NCI-H345 (cell line): ENCODE measurements around the gene LRFN2.

Experiments
- DNase-seq: peaks from one replicate; lab custom pipeline; 2025; lab: John Stamatoyannopoulos, UW

Gene LRFN2

DNA sequence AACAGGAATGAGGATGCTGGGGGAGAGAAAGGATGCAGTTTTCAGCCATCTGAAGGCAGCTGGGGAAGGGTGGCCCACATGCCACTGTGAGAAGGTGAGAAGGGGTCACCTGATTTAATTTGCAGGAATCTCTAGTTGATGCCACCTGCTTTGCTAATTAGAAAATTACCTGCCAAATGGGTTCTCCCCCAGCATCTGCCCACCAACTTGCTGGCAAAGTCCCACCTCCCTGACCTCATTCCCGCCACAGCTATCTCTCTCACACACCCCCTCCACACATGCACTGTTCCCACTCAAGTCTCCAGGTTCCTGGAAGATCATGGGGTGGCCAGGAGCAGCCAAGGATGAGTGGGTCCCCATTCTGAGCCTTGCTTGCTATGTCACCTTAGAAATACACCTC, 70.7 kb downstream of the LRFN2 start:
- no peak for DNase-seq

DNA sequence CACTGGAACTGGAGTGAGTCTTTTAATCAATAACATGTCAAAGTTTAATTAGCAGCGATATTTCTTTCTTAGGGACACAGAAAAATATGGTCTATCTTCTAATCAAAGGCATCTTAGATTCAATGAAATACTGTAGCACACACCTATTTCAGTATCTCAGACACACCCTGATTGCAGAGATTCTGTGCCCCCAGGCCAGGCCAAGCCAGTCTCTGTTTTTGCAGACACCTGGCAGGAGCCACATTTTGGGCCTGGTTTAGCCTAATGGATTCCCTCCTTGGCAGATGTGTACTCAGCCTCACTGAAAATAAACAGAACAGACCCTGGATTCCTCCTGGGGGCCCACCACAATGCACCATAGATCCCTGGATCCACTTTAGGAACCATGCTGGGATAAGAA, 74.8 kb downstream of the LRFN2 start:
- DNase-seq = no peak

DNA sequence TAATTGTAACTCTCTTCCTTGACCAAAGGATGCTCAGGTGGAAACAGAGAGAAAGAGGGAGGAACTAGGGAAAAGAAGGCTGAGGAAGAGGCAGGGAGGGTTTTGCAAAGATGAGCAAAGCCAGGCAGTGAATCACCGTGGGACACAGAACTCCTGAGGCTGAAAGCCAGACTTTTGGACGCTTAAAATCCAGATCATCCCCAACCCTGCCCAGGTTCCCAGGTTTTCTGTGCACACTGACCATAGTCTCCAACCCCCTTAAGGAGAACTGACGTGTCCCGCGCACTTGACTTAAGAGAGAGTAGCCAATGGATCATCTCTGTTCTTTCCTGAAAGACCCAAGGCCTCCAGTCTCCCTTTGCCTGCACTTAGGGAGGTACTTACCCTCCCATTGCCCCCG, 75.3 kb downstream of the LRFN2 start:
- no peak for DNase-seq

DNA sequence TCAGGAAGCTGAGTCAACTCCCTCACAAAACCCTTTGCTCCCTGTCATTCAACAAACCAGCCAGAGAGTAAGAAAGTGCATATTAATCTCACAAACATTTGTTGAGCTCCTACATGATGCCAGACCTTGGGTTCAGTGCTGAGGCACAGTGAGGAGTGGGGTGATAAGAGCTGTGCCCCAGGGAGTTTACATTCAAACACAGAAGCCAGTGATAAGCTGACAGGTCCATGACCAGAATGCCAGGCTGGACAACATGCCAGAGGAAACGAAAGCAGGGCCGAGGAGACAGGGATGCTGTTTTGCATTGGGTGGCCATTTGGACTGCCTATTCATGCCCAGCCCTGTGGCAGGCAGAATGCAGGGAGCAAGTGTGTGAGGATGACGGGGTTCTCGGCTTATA, 76.7 kb downstream of the LRFN2 start:
- DNase-seq = no peak

GRCh38 chr6:40509716-40510260, 77.4 kb downstream of the LRFN2 start:
- DNase-seq = no peak

DNA sequence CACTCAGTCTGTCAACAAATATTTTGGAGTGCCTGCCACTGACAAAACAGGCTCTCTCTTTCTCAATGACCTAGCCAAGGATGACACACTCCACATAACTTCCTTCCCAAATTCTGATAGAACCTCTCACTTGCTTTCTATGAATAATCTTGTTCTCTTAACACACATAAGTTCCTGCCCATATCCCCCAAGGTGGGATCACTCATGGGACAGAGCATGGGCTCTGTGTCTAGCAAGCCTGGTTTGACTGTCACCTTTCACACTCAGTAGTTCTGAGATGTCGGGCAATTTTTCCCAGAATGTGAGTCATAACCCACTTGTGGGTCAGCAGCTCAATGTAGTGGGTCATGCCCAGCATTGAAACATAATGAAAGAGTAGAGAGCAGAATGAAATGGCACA, 78.1 kb downstream of the LRFN2 start:
- no peak for DNase-seq

DNA sequence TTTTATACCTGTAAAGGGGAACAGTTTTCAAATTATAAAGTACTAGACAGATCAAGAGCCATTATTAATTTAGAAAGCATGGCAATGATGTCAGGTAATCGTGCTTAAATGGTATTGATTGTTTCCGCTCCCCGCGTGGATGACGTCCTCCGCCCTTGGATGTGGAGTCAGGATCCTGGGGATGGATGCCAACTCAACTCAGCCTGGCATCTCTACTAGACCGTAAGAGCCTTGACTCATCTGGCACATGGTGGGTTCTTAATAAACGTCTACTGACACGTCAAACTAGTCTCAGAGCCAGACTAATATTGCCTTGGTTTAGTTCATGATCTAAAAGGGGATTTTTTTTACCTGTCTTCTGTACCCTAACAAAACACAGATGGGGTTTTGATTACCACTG, 80.2 kb downstream of the LRFN2 start:
- DNase-seq = no peak

- DNase-seq = no peak
These were observed 81.9 kb downstream of the LRFN2 start for GRCh38 chr6:40505191-40505810.

- DNase-seq = no peak
These were observed 82.9 kb downstream of the LRFN2 start for GRCh38 chr6:40504274-40504673.

DNA sequence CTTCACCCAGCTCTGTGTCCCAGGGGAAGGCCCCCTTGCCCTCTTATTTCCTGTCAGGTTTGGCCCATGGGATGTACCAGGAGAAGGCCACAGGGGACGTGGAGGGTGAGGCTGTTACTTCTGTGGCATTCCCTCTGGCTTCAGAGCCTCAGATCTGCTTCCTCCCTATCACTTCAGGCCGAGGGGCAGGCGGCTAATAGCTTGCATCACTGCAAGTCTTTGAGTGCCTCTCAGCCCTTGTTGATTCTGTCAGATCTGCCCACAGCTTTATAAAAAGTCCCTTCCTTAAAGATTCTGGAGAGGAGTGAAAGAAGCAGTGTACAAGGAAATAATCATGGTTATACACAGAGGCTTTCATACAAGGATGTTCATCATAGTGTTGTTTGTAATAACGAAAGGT, 86.9 kb downstream of the LRFN2 start:
- no peak for DNase-seq

- DNase-seq = no peak
These were observed 87.9 kb downstream of the LRFN2 start for GRCh38 chr6:40499215-40499614.

GRCh38 chr6:40498148-40498547, 89.0 kb downstream of the LRFN2 start:
- no peak for DNase-seq

GRCh38 chr6:40492187-40492586, 95.0 kb downstream of the LRFN2 start:
- no peak for DNase-seq

GRCh38 chr6:40490508-40490907, 96.7 kb downstream of the LRFN2 start:
- DNase-seq = no peak

DNA sequence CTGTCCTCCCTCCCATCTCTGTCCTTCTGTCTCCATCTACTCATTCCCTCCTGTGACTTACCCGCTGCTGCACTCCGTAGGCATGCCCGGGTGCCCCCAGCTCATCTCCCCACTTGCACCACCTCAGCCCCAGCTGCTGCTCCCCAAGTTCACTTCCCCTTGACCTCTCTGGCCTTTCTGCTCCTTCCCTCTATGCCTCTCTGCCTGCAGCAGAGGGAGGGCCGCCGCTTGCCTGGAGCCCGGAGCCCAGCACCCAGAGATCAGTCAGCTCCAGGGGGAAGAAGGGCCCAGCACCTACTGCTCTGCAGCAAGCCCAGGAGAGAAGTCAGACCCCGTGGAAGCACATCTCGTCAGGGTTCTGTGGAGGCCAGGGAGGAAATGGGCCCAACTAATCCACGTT, 97.4 kb downstream of the LRFN2 start:
- DNase-seq = no peak

GRCh38 chr6:40486576-40486975, 100.6 kb downstream of the LRFN2 start:
- DNase-seq = no peak

DNA sequence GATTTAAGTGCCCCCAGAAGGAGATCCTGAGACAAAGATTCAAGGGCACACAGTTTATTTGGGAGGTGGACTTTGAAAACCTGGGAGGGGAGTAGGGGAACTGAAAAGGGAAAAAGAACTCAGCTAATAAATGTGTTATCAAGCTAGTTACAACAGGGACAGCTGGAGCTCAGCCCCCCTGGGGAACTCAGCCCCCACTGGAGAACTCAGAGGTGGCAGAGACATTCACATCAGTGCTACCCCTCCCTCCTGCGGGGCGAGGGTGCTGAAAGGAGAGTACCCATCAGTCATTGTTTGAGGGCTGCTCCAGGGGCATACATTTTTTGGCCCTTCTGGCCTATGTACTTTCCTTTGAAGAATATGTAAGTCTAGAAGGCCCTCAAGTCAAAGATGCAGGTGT, 101.4 kb downstream of the LRFN2 start:
- no peak for DNase-seq

- no peak for DNase-seq
These were observed 101.9 kb downstream of the LRFN2 start for GRCh38 chr6:40485300-40485699.

DNA sequence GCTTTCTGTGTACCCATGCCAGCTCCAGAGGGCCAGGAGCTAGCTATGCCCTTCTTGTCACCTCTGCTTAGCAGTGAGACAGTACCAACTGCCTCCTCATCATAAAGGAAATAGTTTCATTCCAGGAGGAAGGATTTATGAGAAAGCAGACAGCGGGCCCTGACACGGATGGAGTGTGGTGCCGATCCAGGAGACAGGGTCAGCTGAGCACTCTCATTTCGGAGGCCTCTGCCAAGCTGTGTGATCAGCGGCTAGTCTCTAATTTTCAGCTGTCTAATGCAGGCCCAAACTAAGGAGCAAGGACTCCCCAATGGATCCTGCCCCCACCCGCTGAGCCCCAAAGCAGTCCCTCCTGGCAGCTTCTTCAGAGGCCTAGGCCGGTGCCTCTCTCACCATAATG, 103.1 kb downstream of the LRFN2 start:
- no peak for DNase-seq

GRCh38 chr6:40482532-40482931, 104.6 kb downstream of the LRFN2 start:
- no peak for DNase-seq

- DNase-seq = no peak
These were observed 106.5 kb downstream of the LRFN2 start for GRCh38 chr6:40480678-40481077.

DNA sequence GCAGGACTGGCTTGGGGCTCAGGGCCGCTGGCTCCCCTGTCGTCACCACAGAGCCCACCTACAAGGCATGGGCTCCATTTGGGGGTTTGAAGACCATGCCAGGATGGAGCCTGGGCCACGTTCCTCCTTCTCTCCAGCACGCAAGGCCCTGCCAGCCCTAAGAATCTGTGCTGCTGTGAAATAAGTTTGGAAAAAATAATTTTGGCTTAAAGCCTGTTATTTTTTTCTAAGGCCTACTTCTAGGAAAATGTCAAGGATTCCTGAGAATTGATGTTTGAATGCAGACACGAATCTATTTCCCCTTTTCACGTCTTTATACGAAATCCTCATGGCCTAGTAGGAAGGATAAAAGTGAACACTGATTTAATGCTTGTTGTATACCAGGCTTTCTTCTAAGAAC, 107.5 kb downstream of the LRFN2 start:
- no peak for DNase-seq

GRCh38 chr6:40477246-40478126, 109.7 kb downstream of the LRFN2 start:
- DNase-seq = peak; percentile 88
